ENCODE results near the gene GLIS1. TPM values are rescaled to one million over a fixed set of nuclear protein-coding genes. Genes with fewer than 3 reads are reported as not detected.

Gene GLIS1
- total RNA-seq, 1 experiment from 2014 or later: 0.28 TPM

DNA sequence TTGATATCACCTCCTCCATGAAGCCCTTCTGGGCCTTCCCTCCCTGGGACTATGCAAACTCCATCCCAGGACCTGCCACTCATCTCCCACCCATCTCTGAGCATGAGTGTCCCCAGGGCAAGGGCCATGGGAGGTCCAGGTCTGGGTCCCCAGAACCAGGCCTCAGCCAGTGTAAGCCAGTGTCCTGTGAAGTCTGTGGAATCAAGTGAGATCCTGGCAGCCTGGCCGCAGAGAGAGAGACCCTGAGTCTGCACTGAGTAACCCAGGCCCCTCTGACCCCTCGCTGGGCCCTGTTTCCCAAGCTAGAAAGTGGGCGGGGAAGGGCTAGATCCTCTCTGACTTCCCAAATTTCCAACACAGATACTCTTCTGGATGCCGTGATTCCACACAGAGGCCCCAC lies 147.0 kb downstream of the GLIS1 start:
- Mint-ChIP-seq H3K4me1 (peaks cover 26 to 28% of the 10 kb centered on the region in 2 experiments), H3K27ac (no peak overlapping the region), H3K9me3 (no peaks in the 10 kb centered on the region), H3K27me3 (ENCODE audit: low read depth) (peaks cover 24% of the 10 kb centered on the region), H3K4me3 (no peak overlapping the region), H3K36me3 (ENCODE audit: insufficient read depth in 1 of 3, low read depth in 3 of 3) (no peaks in the 10 kb centered on the region)
- Histone ChIP-seq H3K79me2 (ENCODE audit: insufficient read depth, low read length) (no peaks in the 10 kb centered on the region), H3K9me3 (ENCODE audit: control insufficient read depth, low read depth, low read length) (no peaks in the 10 kb centered on the region), H3K9ac (ENCODE audit: extremely low read depth, insufficient read length, low read length) (no peak overlapping the region), H2AK5ac (ENCODE audit: insufficient read length, low read length) (no peak overlapping the region), H3K79me1 (ENCODE audit: insufficient read depth, low read depth, low read length, poor library complexity, severe bottlenecking) (no peaks in the 10 kb centered on the region), H3K4me2 (ENCODE audit: insufficient read depth, insufficient read length, low read length) (no peak overlapping the region), H2BK120ac (ENCODE audit: low read depth, low read length, poor library complexity, severe bottlenecking) (no peak overlapping the region), H4K20me1 (ENCODE audit: control insufficient read depth, insufficient read depth, insufficient read length) (no peaks in the 10 kb centered on the region), H3K27ac (ENCODE audit: insufficient read length, low read depth, low read length) (no peak overlapping the region), H3K27me3 (ENCODE audit: insufficient read depth, low read length) (no peaks in the 10 kb centered on the region), H4K8ac (replicated peaks; ENCODE audit: insufficient read length, low read depth, low read length) (no peak overlapping the region), H3K14ac (ENCODE audit: insufficient read depth, low read length) (no peak overlapping the region), H3T11ph (ENCODE audit: low read length) (no peak overlapping the region), H2AFZ (ENCODE audit: low read length) (no peak overlapping the region), H3K23ac (ENCODE audit: insufficient read length, low read depth, low read length) (no peak overlapping the region), H2BK20ac (ENCODE audit: low read depth, low read length, poor library complexity, severe bottlenecking) (no peak overlapping the region), H3K4ac (ENCODE audit: low read depth, low read length) (no peak overlapping the region), H3K56ac (ENCODE audit: insufficient read length, low read depth, low read length) (no peak overlapping the region), H4K5ac (ENCODE audit: insufficient read length, low read depth, low read length) (no peak overlapping the region), H2BK5ac (ENCODE audit: insufficient read length, low read length) (no peak overlapping the region), H2BK12ac (ENCODE audit: insufficient read length, low read depth, low read length) (no peak overlapping the region), H3K18ac (ENCODE audit: insufficient read length, low read depth, low read length) (no peak overlapping the region), H3K23me2 (ENCODE audit: insufficient read length, low read depth, low read length, poor library complexity, severe bottlenecking) (no peaks in the 10 kb centered on the region), H3K4me1 (ENCODE audit: insufficient read depth, low read length) (no peaks in the 10 kb centered on the region; the same call in 1 of the 2 replicates), H2BK15ac (ENCODE audit: low read depth, low read length) (no peak overlapping the region), H4K91ac (ENCODE audit: insufficient read length, low read depth, low read length) (no peak overlapping the region)
- TF ChIP-seq, protein P1, sequence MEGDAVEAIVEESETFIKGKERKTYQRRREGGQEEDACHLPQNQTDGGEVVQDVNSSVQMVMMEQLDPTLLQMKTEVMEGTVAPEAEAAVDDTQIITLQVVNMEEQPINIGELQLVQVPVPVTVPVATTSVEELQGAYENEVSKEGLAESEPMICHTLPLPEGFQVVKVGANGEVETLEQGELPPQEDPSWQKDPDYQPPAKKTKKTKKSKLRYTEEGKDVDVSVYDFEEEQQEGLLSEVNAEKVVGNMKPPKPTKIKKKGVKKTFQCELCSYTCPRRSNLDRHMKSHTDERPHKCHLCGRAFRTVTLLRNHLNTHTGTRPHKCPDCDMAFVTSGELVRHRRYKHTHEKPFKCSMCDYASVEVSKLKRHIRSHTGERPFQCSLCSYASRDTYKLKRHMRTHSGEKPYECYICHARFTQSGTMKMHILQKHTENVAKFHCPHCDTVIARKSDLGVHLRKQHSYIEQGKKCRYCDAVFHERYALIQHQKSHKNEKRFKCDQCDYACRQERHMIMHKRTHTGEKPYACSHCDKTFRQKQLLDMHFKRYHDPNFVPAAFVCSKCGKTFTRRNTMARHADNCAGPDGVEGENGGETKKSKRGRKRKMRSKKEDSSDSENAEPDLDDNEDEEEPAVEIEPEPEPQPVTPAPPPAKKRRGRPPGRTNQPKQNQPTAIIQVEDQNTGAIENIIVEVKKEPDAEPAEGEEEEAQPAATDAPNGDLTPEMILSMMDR (conservative IDR thresholded peaks at IDR 0.05): no peak
- DNase-seq: no peak
- WGBS (ENCODE audit: extremely low coverage, insufficient read length, low lambda C conversion rate): no CpG with 5 or more reads among the region's 4 CpGs
